ENCODE results near the gene MRPL22. TPM values are rescaled to one million over a fixed set of nuclear protein-coding genes. Genes with fewer than 3 reads are reported as not detected.
A peak's percentile ranks its signal among the peaks of the same experiment; 100 is the strongest.

MRPL22 gene
- total and polyA plus RNA-seq, 2 of the 13 experiments (the other 11 are each of a cell fraction or from before 2014, with no cell fraction given) = 66.8 to 84.8 TPM

DNA sequence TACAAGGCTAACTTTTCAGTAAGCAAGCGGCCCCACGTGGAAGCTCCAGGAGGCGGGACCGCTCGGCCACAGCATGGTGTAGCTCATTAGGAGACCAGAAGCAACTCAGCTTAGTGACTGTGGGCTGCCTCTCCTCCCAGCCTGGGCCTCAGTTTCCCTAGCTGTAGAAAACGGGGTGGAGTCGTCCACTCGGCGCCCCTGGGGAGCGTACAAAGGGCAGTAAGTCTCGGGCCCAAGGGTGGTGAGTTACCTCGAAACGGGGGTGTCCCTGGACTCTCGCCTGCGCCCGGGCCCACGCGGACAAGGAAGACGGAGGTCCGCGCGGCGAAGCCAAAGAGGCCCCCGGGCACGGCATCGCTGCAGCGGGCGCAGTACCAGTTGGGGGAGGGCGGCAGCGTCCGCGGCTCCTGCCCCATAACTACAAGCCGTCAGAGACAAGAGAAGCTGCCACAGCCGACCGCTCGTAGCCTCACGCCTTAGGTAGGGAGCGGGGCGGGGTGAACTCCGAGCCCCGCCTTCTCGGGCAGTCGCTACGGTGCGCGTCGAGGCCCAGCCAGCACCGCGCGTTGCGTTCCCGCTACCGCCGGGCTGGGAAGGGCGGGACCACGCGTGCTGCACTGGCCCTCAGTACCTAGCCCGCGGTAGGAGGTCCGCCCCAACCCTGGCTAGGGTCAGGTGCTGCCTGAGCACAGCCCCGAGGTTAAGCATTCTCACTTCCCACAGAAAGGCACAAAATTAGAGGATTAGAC lies 3.0 kb upstream of the MRPL22 start, which contains the start of gene GEMIN5 (continued):
- TF ChIP-seq TCF12 (IDR thresholded peaks at IDR 0.05) (no peak), TCF12 (CRISPR knock-in tag; IDR thresholded peaks at IDR 0.05) (no peak), ZNF780A (CRISPR knock-in tag; IDR thresholded peaks at IDR 0.05) (no peak), RBFOX2 (IDR thresholded peaks at IDR 0.05; ENCODE audit: low read depth, low read length) (peak; percentile 93), KLF9 (CRISPR knock-in tag; IDR thresholded peaks at IDR 0.05; ENCODE audit: low read depth) (peak; percentile 26; the same call in 1 of the 2 replicates), PHF5A (CRISPR knock-in tag; IDR thresholded peaks at IDR 0.05; ENCODE audit: low read depth, unreplicated experiment) (no peak), ZNF460 (CRISPR knock-in tag; IDR thresholded peaks at IDR 0.05; ENCODE audit: borderline replicate concordance) (no peak; the same call in 1 of the 2 replicates), MED8 (CRISPR knock-in tag; IDR thresholded peaks at IDR 0.05; ENCODE audit: insufficient replicate concordance) (peak; percentile 34), ZFP36L1 (CRISPR knock-in tag; IDR thresholded peaks at IDR 0.05) (0 out of 2 replicates have a peak, but pooled peaks have one; percentile 24), ZNF644 (CRISPR knock-in tag; IDR thresholded peaks at IDR 0.05; ENCODE audit: low read depth) (no peak), SATB2 (CRISPR knock-in tag; IDR thresholded peaks at IDR 0.05) (no peak), MYPOP (CRISPR knock-in tag; IDR thresholded peaks at IDR 0.05) (peak; percentile 93), MIER3 (CRISPR knock-in tag; IDR thresholded peaks at IDR 0.05; ENCODE audit: borderline replicate concordance) (peak; percentile 61; the same call in 1 of the 2 replicates), ZNF720 (CRISPR knock-in tag; IDR thresholded peaks at IDR 0.05) (no peak), ZBTB43 (CRISPR knock-in tag; conservative IDR thresholded peaks at IDR 0.05) (no peak; the same call in none of the 2 replicates), AKAP8 (CRISPR knock-in tag; IDR thresholded peaks at IDR 0.05) (no peak)
- TF ChIP-seq, protein P1, sequence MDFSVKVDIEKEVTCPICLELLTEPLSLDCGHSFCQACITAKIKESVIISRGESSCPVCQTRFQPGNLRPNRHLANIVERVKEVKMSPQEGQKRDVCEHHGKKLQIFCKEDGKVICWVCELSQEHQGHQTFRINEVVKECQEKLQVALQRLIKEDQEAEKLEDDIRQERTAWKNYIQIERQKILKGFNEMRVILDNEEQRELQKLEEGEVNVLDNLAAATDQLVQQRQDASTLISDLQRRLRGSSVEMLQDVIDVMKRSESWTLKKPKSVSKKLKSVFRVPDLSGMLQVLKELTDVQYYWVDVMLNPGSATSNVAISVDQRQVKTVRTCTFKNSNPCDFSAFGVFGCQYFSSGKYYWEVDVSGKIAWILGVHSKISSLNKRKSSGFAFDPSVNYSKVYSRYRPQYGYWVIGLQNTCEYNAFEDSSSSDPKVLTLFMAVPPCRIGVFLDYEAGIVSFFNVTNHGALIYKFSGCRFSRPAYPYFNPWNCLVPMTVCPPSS (IDR thresholded peaks at IDR 0.05) = no peak
- TF ChIP-seq, protein P2, sequence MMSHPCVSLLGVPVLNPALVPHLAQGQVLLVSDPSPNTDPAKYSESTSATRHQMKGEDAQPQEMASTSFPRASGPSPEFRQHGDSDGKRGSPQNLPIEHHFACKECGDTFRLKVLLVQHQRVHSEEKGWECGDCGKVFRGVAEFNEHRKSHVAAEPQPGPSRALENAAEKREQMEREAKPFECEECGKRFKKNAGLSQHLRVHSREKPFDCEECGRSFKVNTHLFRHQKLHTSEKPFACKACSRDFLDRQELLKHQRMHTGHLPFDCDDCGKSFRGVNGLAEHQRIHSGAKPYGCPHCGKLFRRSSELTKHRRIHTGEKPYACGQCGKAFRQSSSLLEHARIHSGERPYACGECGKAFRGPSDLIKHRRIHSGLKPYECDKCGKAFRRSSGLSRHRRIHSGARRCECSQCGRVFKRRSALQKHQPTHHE (CRISPR knock-in tag; IDR thresholded peaks at IDR 0.05; ENCODE audit: borderline replicate concordance) = no peak
- TF ChIP-seq, protein P3, sequence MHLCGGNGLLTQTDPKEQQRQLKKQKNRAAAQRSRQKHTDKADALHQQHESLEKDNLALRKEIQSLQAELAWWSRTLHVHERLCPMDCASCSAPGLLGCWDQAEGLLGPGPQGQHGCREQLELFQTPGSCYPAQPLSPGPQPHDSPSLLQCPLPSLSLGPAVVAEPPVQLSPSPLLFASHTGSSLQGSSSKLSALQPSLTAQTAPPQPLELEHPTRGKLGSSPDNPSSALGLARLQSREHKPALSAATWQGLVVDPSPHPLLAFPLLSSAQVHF (CRISPR knock-in tag; IDR thresholded peaks at IDR 0.05) = no peak
- TF ChIP-seq, protein P4, sequence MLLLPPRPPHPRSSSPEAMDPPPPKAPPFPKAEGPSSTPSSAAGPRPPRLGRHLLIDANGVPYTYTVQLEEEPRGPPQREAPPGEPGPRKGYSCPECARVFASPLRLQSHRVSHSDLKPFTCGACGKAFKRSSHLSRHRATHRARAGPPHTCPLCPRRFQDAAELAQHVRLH (CRISPR knock-in tag; IDR thresholded peaks at IDR 0.05; ENCODE audit: borderline replicate concordance, low read depth) = peak; percentile 81; the same call in 1 of the 2 replicates
- TF ChIP-seq, protein P5, sequence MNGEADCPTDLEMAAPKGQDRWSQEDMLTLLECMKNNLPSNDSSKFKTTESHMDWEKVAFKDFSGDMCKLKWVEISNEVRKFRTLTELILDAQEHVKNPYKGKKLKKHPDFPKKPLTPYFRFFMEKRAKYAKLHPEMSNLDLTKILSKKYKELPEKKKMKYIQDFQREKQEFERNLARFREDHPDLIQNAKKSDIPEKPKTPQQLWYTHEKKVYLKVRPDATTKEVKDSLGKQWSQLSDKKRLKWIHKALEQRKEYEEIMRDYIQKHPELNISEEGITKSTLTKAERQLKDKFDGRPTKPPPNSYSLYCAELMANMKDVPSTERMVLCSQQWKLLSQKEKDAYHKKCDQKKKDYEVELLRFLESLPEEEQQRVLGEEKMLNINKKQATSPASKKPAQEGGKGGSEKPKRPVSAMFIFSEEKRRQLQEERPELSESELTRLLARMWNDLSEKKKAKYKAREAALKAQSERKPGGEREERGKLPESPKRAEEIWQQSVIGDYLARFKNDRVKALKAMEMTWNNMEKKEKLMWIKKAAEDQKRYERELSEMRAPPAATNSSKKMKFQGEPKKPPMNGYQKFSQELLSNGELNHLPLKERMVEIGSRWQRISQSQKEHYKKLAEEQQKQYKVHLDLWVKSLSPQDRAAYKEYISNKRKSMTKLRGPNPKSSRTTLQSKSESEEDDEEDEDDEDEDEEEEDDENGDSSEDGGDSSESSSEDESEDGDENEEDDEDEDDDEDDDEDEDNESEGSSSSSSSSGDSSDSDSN (CRISPR knock-in tag; IDR thresholded peaks at IDR 0.05) = peak; percentile 87
